HEK293T (cell line): ENCODE data around the gene AFAP1L2.

Source experiments
- CTCF ChIA-PET: fragments of 350-600 bp; formaldehyde crosslinking; extraction: SDS; loops from one replicate; lab custom pipeline; 2021; ENCODE audit warnings: antibody characterized with exemption, inconsistent platforms; lab: Yijun Ruan, JAX
- POLR2A ChIA-PET: fragments of 350-600 bp; formaldehyde crosslinking; extraction: SDS; loops from one replicate; lab custom pipeline; 2020; ENCODE audit warnings: antibody characterized with exemption, inconsistent platforms; lab: Yijun Ruan, JAX
- DNase-seq: peaks from one replicate; pipeline ENCODE4 v3.0.0; 2012; ENCODE audit warnings: mixed read lengths; ENCODE audit errors: extremely low spot score
- ARNT ChIP-seq: fragments of 450-650 bp; IDR thresholded peaks from 2 replicates; pipeline ENCODE4 v1.6.1; 2017; ENCODE audit warnings: mild to moderate bottlenecking
- BHLHE40 ChIP-seq: fragments of 450-650 bp; IDR thresholded peaks from 2 replicates; pipeline ENCODE4 v1.6.1; 2016; ENCODE audit warnings: mild to moderate bottlenecking, moderate library complexity, borderline replicate concordance
- CTBP1 ChIP-seq: fragments of 450-650 bp; IDR thresholded peaks from 2 replicates; pipeline ENCODE4 v1.6.1; 2016; ENCODE audit warnings: borderline replicate concordance
- ELF4 ChIP-seq: fragments of 450-650 bp; IDR thresholded peaks from 2 replicates; pipeline ENCODE4 v1.6.1; 2017; ENCODE audit warnings: antibody characterized with exemption
- FOXA1 ChIP-seq: fragments of 450-650 bp; IDR thresholded peaks from 2 replicates; pipeline ENCODE4 v1.6.1; 2016; ENCODE audit warnings: mild to moderate bottlenecking
- FOXK2 ChIP-seq: fragments of 450-650 bp; IDR thresholded peaks from 2 replicates; pipeline ENCODE4 v1.6.1; 2016; ENCODE audit warnings: mild to moderate bottlenecking
- FOXM1 ChIP-seq: fragments of 450-650 bp; IDR thresholded peaks from 2 replicates; pipeline ENCODE4 v1.6.1; 2017; ENCODE audit warnings: mild to moderate bottlenecking, borderline replicate concordance
- HDGF ChIP-seq: fragments of 450-650 bp; IDR thresholded peaks from 2 replicates; pipeline ENCODE4 v1.6.1; 2017; ENCODE audit warnings: antibody characterized with exemption, borderline replicate concordance
- L3MBTL2 ChIP-seq: fragments of 450-650 bp; conservative IDR thresholded peaks from 2 replicates; pipeline ENCODE4 v1.6.1; 2016; ENCODE audit warnings: mild to moderate bottlenecking
- LEF1 ChIP-seq: fragments of 450-650 bp; IDR thresholded peaks from 2 replicates; pipeline ENCODE4 v1.6.1; 2017; ENCODE audit warnings: mild to moderate bottlenecking, borderline replicate concordance
- NFRKB ChIP-seq: fragments of 450-650 bp; IDR thresholded peaks from 2 replicates; pipeline ENCODE4 v1.6.1; 2016; ENCODE audit warnings: mild to moderate bottlenecking, moderate library complexity
- SP1 ChIP-seq: fragments of 450-650 bp; IDR thresholded peaks from 2 replicates; pipeline ENCODE4 v1.6.1; 2017
- SUZ12 ChIP-seq: fragments of 450-650 bp; IDR thresholded peaks from 2 replicates; pipeline ENCODE4 v1.6.1; 2016; ENCODE audit warnings: mild to moderate bottlenecking
- TARDBP ChIP-seq: fragments of 450-650 bp; IDR thresholded peaks from 2 replicates; pipeline ENCODE4 v1.6.1; 2016
- ZNF384 ChIP-seq: fragments of 450-650 bp; IDR thresholded peaks from 2 replicates; pipeline ENCODE4 v1.6.1; 2016
- TF ChIP-seq, protein P1 (sequence below): fragments of 450-650 bp; IDR thresholded peaks from 2 replicates; pipeline ENCODE4 v1.6.1; 2016

AFAP1L2 gene

DNA sequence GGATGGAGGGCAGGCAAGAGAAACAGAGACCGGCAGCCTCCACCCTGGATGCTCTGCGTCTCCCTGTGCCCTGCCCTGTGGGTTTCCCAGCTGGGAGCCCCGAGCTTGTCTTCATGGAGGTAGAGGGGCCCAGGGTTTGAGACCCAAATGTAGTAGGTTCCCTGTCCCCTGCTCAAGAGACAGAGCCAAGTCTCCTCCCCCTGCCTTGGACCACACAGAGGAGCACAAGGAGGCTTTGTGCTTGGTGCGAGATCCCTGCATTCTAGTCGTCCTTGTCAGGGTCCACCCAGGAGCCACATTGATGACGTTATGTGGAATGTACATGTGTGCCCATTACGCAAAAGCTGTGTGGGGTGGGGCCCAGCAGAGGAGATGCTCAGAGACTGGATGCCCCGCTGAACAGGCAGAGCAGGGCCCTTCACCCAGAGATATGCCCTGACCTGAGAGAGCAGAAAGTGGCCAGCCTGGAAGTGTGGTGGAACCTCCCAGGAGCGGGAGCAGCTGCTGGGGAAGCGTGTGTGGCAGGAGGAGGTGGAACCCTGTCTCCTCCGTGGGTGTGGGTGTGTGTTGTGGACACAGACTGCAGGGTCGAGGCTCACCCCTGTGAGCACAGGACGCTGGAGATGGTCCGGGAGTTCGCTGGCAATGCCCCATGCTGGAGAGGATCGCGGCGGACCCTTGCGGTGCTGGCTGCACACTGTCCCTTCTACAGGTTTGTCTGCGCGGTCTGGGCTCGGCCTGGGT is 126.0 kb downstream of the AFAP1L2 start:
- ChIA-PET POLR2A (interaction anchor here (0.6 kb wide), 1 partner anchor 153 kb away, joined by 3 read pairs; no protein-coding TSS in a partner anchor), CTCF (no interaction called here)
- no peak for DNase-seq
- TF ChIP-seq BHLHE40 (no peak), ELF4 (no peak), HDGF (no peak), CTBP1 (no peak), FOXA1 (no peak), TARDBP (no peak), L3MBTL2 (no peak), ZNF384 (no peak), ARNT (no peak), SP1 (no peak)
- TF ChIP-seq, protein P1, sequence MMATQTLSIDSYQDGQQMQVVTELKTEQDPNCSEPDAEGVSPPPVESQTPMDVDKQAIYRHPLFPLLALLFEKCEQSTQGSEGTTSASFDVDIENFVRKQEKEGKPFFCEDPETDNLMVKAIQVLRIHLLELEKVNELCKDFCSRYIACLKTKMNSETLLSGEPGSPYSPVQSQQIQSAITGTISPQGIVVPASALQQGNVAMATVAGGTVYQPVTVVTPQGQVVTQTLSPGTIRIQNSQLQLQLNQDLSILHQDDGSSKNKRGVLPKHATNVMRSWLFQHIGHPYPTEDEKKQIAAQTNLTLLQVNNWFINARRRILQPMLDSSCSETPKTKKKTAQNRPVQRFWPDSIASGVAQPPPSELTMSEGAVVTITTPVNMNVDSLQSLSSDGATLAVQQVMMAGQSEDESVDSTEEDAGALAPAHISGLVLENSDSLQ: no peak

DNA sequence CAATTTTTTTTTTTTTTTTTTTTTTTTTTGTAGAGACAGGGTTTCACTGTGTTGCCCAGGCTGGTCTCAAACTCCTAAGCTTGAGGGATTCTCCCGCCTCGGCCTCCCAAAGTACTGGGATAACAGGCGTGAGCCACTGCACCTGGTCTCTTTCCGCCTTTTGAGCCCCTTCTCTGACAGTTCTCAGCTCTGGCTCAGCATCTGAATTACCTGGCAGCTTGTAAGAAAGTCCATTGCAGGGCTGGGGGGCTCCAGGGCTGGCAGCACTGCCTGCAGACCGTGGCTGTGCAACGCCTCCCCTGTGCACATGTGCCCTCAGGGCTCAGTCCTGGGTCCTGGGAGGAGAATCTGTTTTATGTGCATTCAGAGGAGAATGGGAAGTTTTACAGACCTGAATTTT is 127.6 kb downstream of the AFAP1L2 start:
- CTCF ChIA-PET: no interaction called here

DNA sequence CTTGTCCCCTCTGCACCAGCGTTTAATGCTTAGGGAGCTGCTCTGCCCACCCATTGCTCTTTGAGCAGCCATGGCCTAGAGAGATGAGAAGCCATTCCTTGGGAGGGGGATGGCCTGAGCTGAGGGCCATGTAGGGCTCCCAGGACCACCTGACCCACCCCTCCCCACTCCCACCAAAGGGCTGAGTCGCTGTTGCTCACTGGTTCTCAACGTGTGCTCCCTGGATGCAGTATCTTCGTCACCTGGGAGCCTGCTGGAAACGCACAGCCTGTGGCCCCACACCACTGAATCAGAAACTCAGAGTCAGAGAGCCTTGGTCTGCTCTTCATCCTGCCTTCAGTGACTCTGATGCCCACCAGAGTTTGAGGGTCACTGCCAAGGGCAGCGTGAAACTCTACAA is 128.2 kb downstream of the AFAP1L2 start:
- DNase-seq: no peak
- ChIA-PET CTCF (no interaction called here), POLR2A (no interaction called here)
- no peak for TF ChIP-seq HDGF
- no peak for TF ChIP-seq ARNT

More for the DNA sequence above, 127.6 kb downstream of the AFAP1L2 start:
- POLR2A ChIA-PET: no interaction called here
- DNase-seq: no peak
- TF ChIP-seq, protein P1: no peak
- TF ChIP-seq FOXK2: no peak
- no peak for TF ChIP-seq FOXM1
- TF ChIP-seq NFRKB: no peak
- no peak for TF ChIP-seq TARDBP
- no peak for TF ChIP-seq FOXA1
- TF ChIP-seq L3MBTL2: no peak
- no peak for TF ChIP-seq SUZ12
- TF ChIP-seq ELF4: no peak
- no peak for TF ChIP-seq CTBP1
- TF ChIP-seq HDGF: no peak
- TF ChIP-seq ZNF384: no peak
- no peak for TF ChIP-seq LEF1

DNA sequence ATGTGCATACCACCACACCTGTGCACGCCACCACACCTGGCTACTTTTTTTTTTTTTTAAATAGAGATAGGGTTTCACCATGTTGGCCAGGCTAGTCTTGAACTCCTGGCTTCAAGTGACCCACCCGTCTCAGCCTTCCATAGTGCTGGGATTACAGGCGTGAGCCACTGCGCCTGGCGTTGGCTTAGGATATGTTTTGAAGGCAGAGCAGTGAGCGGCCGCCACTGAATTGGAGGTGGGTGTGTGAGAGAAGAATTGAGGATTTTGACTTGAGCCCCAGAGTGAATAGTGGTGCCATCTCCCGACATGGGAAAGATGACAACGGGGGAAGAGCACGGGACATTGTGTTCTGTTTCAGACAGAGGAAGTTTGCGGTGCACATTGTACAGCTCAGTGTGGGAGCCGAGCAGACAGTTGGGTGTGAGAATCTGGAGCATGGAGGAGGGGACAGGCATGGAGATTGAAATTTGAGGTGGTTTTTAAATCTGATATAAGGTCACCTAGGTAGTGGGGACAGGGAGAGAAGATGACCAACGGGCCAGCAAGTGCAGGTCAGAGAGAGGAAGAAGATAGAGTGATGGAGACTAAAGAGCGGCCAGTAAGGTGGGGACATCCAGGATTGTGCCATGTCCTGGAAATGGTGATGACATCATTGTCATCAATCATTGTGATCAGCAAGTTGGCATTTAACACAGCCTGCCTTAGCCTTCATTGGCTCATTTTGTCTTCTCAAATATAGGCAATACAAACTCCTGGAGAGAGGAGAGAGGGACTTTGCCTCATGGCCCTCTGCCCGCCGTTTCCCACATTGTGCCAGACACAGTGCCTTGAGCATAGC is 129.5 kb downstream of the AFAP1L2 start:
- no peak for DNase-seq
- TF ChIP-seq SP1 (no peak), FOXM1 (no peak), FOXA1 (no peak)
- TF ChIP-seq, protein P1: peak; percentile 22; the same call in 1 of the 2 replicates
- CTCF ChIA-PET: no interaction called here
- POLR2A ChIA-PET: no interaction called here

DNA sequence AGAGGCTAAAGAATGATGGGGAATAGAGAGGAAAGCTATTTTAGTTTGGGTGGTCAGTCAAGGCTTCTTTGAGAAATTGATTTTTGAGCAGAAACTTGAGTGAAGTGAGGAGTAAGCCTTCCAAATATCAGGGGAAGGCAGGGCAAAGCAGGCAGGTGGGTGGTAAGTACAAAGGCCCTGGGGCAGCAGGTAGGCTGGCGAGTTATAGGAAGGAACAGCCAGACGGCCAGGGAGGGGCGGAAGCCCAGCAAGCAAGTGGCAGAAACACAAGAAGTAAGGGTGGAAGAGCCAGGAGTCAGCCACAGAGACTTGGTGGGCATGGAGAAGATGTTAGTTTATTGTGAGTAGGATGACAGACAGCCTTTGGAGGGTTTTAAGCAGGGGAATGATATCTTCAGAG is 130.4 kb downstream of the AFAP1L2 start:
- CTCF ChIA-PET: no interaction called here
- TF ChIP-seq TARDBP: no peak
- no peak for TF ChIP-seq SUZ12
- no peak for TF ChIP-seq NFRKB
- TF ChIP-seq FOXM1: no peak
- TF ChIP-seq BHLHE40: no peak
- no peak for TF ChIP-seq ELF4
- no peak for TF ChIP-seq LEF1
- TF ChIP-seq CTBP1: no peak
- TF ChIP-seq, protein P1: no peak
- no peak for TF ChIP-seq FOXA1
- no peak for TF ChIP-seq ARNT
- TF ChIP-seq L3MBTL2: no peak
- TF ChIP-seq SP1: no peak
- no peak for TF ChIP-seq HDGF
- no peak for DNase-seq
- POLR2A ChIA-PET: no interaction called here
